Fibroblast of lung (primary cell): ENCODE measurements around the gene PNPT1.

ENCODE experiments used
- EZH2 ChIP-seq: IDR thresholded peaks from 2 replicates; pipeline ENCODE4 v1.5.1; 2012; ENCODE audit warnings: low read length, control low read depth, mild to moderate bottlenecking; ENCODE audit errors: missing control alignments
- TF ChIP-seq, protein P1 (sequence below), 2 donors: IDR thresholded peaks in 1 of 2; conservative IDR thresholded peaks in 1 of 2; 1 replicate in 1 of 2; 2 replicates in 1 of 2; pipeline ENCODE4 v1.5.1; 2011 to 2012; ENCODE audit warnings: low read length in 2 of 2, control low read depth in 1 of 2, inconsistent platforms in 1 of 2, low read depth in 1 of 2, mild to moderate bottlenecking in 1 of 2

GRCh38 chr2:55601849-55602248 is 91.8 kb downstream of the PNPT1 start:
- TF ChIP-seq, protein P1, sequence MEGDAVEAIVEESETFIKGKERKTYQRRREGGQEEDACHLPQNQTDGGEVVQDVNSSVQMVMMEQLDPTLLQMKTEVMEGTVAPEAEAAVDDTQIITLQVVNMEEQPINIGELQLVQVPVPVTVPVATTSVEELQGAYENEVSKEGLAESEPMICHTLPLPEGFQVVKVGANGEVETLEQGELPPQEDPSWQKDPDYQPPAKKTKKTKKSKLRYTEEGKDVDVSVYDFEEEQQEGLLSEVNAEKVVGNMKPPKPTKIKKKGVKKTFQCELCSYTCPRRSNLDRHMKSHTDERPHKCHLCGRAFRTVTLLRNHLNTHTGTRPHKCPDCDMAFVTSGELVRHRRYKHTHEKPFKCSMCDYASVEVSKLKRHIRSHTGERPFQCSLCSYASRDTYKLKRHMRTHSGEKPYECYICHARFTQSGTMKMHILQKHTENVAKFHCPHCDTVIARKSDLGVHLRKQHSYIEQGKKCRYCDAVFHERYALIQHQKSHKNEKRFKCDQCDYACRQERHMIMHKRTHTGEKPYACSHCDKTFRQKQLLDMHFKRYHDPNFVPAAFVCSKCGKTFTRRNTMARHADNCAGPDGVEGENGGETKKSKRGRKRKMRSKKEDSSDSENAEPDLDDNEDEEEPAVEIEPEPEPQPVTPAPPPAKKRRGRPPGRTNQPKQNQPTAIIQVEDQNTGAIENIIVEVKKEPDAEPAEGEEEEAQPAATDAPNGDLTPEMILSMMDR (conservative IDR thresholded peaks at IDR 0.05 in 1 of 2, IDR thresholded peaks at IDR 0.05 in 1 of 2; ENCODE audit: low read depth in 1 of 2, low read length in 2 of 2): no peak
- no peak for TF ChIP-seq EZH2
